Immature natural killer cell (primary cell): ENCODE measurements around the gene MAP6. TPM values are rescaled to one million over a fixed set of nuclear protein-coding genes. Genes with fewer than 3 reads are reported as not detected.
"Not testable (repeated sequence)": the region's sequence is repeated elsewhere in the genome, so short reads cannot be mapped to it uniquely, and the experiment has no call there.

ENCODE experiments used
- DNase-seq, 3 donors: peaks; one replicate each; pipeline ENCODE4 v3.0.0; 2022; ENCODE audit warnings: mixed read lengths in 1 of 3
- H3K27ac Mint-ChIP-seq, 6 donors: one replicate each; pipeline ENCODE4 v1.8.0; 2020; ENCODE audit warnings: mixed read lengths in 6 of 6, mild to moderate bottlenecking in 5 of 6, inconsistent platforms in 4 of 6, moderate library complexity in 3 of 6
- H3K27me3 Mint-ChIP-seq, 3 donors: one replicate each; pipeline ENCODE4 v1.8.0; 2020 to 2021; ENCODE audit warnings: low read depth in 3 of 3, mild to moderate bottlenecking in 3 of 3, mixed read lengths in 3 of 3, moderate library complexity in 3 of 3, inconsistent platforms in 1 of 3
- H3K36me3 Mint-ChIP-seq, 3 donors: one replicate each; pipeline ENCODE4 v1.8.0; 2020; ENCODE audit warnings: mixed read lengths in 3 of 3, inconsistent platforms in 2 of 3, mild to moderate bottlenecking in 2 of 3
- H3K4me1 Mint-ChIP-seq, 2 donors: one replicate each; pipeline ENCODE4 v1.8.0; 2020; ENCODE audit warnings: inconsistent platforms in 2 of 2, mild to moderate bottlenecking in 2 of 2, mixed read lengths in 2 of 2, moderate library complexity in 1 of 2
- H3K4me3 Mint-ChIP-seq, 5 donors: one replicate each; pipeline ENCODE4 v1.8.0; 2020; ENCODE audit warnings: mild to moderate bottlenecking in 5 of 5, mixed read lengths in 5 of 5, inconsistent platforms in 3 of 5, moderate library complexity in 3 of 5
- H3K9me3 Mint-ChIP-seq, 6 donors: one replicate each; pipeline ENCODE4 v1.8.0; 2020; ENCODE audit warnings: mild to moderate bottlenecking in 6 of 6, mixed read lengths in 6 of 6, inconsistent platforms in 4 of 6, moderate library complexity in 3 of 6
- polyA plus RNA-seq, 3 donors: library from polyadenylated mRNA; unstranded; fragments of 300-500 nt; fragmentation: Illumina TruSeq; gene quantifications; one replicate each; pipeline ENCODE4 v1.2.3, GENCODE V29; 2021

The MAP6 gene
- polyA plus RNA-seq, 3 donors from 2014 or later, result not detected

DNA sequence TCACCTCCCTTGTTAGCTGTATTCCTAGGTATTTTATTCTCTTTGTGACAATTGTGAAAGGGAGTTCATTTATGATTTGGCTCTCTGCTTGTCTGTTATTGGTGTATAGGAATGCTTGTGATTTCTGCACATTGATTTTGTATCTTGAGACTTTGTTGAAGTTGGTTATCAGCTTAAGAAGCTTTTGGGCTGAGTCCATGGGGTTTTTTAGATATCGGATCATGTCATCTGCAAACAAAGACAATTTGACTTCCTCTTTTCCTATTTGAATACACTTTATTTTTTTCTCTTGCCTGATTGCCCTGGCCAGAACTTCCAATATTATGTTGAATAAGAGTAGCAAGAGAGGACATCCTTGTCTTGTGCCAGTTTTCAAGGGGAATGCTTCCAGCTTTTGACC lies 15.0 kb upstream of the MAP6 start:
- not testable (repeated sequence) for DNase-seq, H3K4me1 Mint-ChIP-seq, H3K36me3 Mint-ChIP-seq, H3K27ac Mint-ChIP-seq, H3K4me3 Mint-ChIP-seq
- Mint-ChIP-seq H3K9me3 (peaks cover 6 to 25% (median 17%) of the 10 kb centered on the region in 6 donors), H3K27me3 (peaks cover 17 to 33% (median 18%) of the 10 kb centered on the region in 3 donors)

DNA sequence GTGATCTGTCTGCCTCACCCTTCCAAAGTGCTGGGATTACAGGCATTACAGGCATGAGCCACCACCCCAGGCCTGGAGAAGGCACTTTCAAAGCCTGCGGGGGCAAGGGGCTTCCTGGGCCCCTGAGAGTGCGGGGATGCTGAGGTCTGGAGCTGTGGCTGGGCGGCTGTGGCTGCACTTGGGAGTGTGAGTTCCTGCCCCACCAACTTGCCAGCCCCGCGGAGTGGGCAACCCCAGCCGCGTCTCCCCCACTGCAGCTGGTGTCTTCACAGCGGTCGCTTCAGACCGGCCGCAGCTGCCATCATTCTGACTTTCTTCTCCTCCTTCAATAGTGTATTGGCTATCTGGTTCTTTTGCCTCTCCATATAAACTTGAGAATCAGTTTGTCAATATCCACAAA lies 10.7 kb upstream of the MAP6 start:
- Mint-ChIP-seq H3K36me3 (peaks cover 0 to under 1% (median 0%) of the 10 kb centered on the region in 3 donors), H3K4me3 (no peak overlapping the region), H3K4me1 (no peaks in the 10 kb centered on the region), H3K9me3 (peaks cover 0 to 6% (median under 1%) of the 10 kb centered on the region in 6 donors), H3K27ac (no peak overlapping the region), H3K27me3 (peaks cover 6 to 17% (median 12%) of the 10 kb centered on the region in 3 donors)
- no peak for DNase-seq

DNA sequence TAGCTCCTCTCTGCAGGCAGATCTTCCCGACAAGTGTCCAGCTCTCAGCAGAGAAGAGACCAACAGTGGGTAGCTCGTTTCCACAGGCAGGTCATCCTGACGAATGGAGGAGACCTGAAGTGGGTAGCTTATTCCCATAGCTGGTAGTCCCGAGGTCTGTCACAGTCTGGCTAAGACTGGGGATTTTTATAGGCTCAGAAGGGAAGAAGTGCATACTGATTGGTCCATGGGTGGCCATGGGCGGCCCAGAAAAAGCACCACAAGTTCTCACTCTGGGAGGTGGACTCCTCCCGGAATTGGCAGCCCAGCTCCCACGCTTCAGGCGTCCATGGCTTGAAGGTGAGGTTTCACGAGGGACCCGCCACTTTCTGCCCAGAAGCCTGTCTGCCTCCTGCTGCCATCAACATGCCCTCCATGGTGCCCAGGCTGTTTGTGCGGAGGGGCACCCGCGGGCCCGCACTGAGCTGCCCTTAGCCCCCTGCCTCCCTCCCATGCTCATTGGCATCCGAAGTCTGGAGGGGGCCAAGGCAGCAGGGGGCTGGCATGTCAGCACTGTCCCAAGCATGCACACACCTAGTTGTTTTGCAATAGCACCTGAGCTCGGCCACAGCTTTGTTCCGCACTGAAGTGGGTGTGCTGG lies 9.9 kb upstream of the MAP6 start:
- H3K27me3 Mint-ChIP-seq, result peaks cover 4 to 14% (median 6%) of the 10 kb centered on the region in 3 donors
- H3K9me3 Mint-ChIP-seq, result peaks cover 0 to 6% (median 3%) of the 10 kb centered on the region in 6 donors
- H3K27ac Mint-ChIP-seq, result no peak overlapping the region
- H3K4me1 Mint-ChIP-seq, result no peaks in the 10 kb centered on the region
- no peak overlapping the region for H3K4me3 Mint-ChIP-seq
- DNase-seq, result no peak
- no peaks in the 10 kb centered on the region for H3K36me3 Mint-ChIP-seq

DNA sequence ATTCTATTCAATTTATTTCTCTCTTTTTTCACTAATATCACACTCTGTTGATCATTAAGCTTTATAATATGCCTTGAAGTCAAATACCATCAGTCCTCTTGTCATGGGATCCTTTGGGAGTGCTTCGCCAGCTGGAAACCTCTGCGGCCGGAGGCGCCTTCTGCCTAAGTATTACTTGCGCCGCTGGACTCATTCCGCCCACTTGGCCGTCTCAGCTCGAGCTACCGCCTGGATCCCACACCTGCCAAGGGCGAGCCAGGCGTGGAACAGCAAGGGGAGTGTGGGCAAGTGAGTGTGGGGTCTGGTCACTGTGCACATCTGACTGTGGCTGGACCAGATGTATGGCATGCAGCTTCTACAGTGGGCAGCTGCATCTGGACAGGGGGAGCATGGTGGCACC lies 9.1 kb upstream of the MAP6 start:
- no peaks in the 10 kb centered on the region for H3K36me3 Mint-ChIP-seq
- H3K27me3 Mint-ChIP-seq, result peaks cover 2 to 15% (median 4%) of the 10 kb centered on the region in 3 donors
- no peak overlapping the region for H3K4me3 Mint-ChIP-seq
- H3K9me3 Mint-ChIP-seq, result peaks cover 0 to 8% (median 2%) of the 10 kb centered on the region in 6 donors
- no peak for DNase-seq
- no peak overlapping the region for H3K27ac Mint-ChIP-seq
- no peaks in the 10 kb centered on the region for H3K4me1 Mint-ChIP-seq

DNA sequence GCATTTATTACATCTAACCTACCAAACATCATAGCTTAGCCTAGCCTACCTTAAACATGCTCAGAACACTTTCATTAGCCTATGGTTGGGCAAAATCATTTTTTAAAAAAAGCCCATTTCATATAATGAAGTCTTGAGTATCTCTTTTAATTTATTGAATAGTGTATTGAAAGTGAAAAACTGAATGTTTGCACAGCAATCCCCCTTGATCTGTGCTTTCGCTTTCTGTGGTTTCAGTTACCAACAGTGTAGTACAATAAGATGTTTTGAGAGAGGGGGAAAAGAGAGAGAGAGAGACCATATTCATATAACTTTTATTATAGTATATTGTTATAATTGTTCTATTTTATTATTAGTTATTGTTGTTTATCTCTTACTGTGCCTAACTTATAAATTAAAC lies 8.4 kb upstream of the MAP6 start:
- Mint-ChIP-seq H3K27me3 (peaks cover 2 to 10% (median 5%) of the 10 kb centered on the region in 3 donors), H3K4me1 (no peaks in the 10 kb centered on the region), H3K9me3 (peaks cover 0 to 8% (median 3%) of the 10 kb centered on the region in 6 donors), H3K36me3 (no peaks in the 10 kb centered on the region), H3K4me3 (no peak overlapping the region), H3K27ac (no peak overlapping the region)
- no peak for DNase-seq

- H3K9me3 Mint-ChIP-seq, result peaks cover 0 to 8% (median 3%) of the 10 kb centered on the region in 6 donors
- no peak overlapping the region for H3K27ac Mint-ChIP-seq
- no peak for DNase-seq
- H3K4me3 Mint-ChIP-seq, result no peak overlapping the region
- no peaks in the 10 kb centered on the region for H3K36me3 Mint-ChIP-seq
- peaks cover 3 to 7% of the 10 kb centered on the region in 2 donors for H3K4me1 Mint-ChIP-seq
- peaks cover 9 to 21% (median 10%) of the 10 kb centered on the region in 3 donors for H3K27me3 Mint-ChIP-seq
Measured at GRCh38 chr11:75673977-75674582, 5.2 kb upstream of the MAP6 start.

DNA sequence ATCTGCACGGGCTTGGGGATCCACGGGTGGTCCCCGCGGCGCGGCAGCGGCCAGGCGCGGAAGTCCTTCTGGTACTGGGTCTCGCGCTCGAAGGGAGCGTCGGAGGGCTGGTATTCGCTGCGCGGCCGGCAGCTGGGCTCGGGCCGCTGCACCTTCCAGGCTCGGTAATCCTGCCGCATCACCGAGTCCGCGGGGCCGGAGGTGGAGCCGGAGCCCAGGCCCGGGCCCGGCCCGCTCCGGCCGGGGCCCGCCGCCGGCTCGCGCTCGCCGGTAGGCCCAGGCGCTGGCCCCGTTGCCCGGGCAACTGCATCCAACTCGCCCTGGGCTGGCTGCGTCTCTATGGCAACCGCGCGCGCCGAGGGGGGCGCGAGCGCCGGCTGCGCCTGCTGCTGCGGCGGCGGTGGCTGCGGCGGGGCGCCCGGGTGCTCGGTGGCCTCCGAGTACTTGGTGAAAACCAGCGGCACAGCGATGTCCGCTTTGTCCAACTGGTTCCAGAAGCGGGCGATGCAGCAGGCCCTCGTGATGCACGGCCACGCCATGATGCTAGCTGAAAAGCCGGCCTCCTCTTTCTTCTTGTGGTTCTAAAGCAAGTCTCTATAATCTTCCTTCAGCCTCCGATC lies 897 bp downstream of the MAP6 start:
- Mint-ChIP-seq H3K4me3 (peak overlapping the region; percentile 72 to 88 (median 85)), H3K9me3 (peaks cover 0 to 3% (median 0%) of the 10 kb centered on the region in 6 donors), H3K4me1 (peaks cover 14 to 25% of the 10 kb centered on the region in 2 donors), H3K27ac (no peak overlapping the region), H3K27me3 (peaks cover 20 to 31% (median 28%) of the 10 kb centered on the region in 3 donors), H3K36me3 (peaks cover 0 to 3% (median 0%) of the 10 kb centered on the region in 3 donors)
- peak in 2 of 3 donors; percentile 7 to 43 for DNase-seq

GRCh38 chr11:75667255-75667830 lies 1.5 kb downstream of the MAP6 start:
- Mint-ChIP-seq H3K27me3 (peaks cover 17 to 31% (median 28%) of the 10 kb centered on the region in 3 donors), H3K27ac (no peak overlapping the region), H3K4me1 (peaks cover 14 to 25% of the 10 kb centered on the region in 2 donors), H3K4me3 (peak overlapping the region; percentile 70 to 79 (median 74)), H3K9me3 (no peaks in the 10 kb centered on the region), H3K36me3 (peaks cover 0 to 3% (median 0%) of the 10 kb centered on the region in 3 donors)
- DNase-seq, result no peak

GRCh38 chr11:75665990-75666389 lies 2.8 kb downstream of the MAP6 start:
- no peaks in the 10 kb centered on the region for H3K9me3 Mint-ChIP-seq
- peak overlapping the region in 3 of 5 donors; percentile 3 to 54 (median 28) for H3K4me3 Mint-ChIP-seq

GRCh38 chr11:75665126-75665525 lies 3.7 kb downstream of the MAP6 start:
- H3K27me3 Mint-ChIP-seq, result peaks cover 15 to 25% (median 22%) of the 10 kb centered on the region in 3 donors

More at GRCh38 chr11:75665990-75666389, 2.8 kb downstream of the MAP6 start:
- Mint-ChIP-seq H3K27me3 (peaks cover 17 to 26% (median 25%) of the 10 kb centered on the region in 3 donors), H3K36me3 (peaks cover 0 to 3% (median 0%) of the 10 kb centered on the region in 3 donors), H3K27ac (no peak overlapping the region), H3K4me1 (peaks cover 14 to 25% of the 10 kb centered on the region in 2 donors)
- no peak for DNase-seq

GRCh38 chr11:75664389-75664788 lies 4.4 kb downstream of the MAP6 start:
- Mint-ChIP-seq H3K36me3 (peaks cover 0 to 3% (median 0%) of the 10 kb centered on the region in 3 donors), H3K27ac (no peak overlapping the region), H3K27me3 (peaks cover 12 to 25% (median 22%) of the 10 kb centered on the region in 3 donors), H3K9me3 (no peaks in the 10 kb centered on the region), H3K4me1 (peaks cover 14 to 21% of the 10 kb centered on the region in 2 donors), H3K4me3 (no peak overlapping the region)
- no peak for DNase-seq

More at GRCh38 chr11:75665126-75665525, 3.7 kb downstream of the MAP6 start:
- H3K36me3 Mint-ChIP-seq, result peaks cover 0 to 3% (median 0%) of the 10 kb centered on the region in 3 donors
- H3K4me3 Mint-ChIP-seq, result no peak overlapping the region
- H3K4me1 Mint-ChIP-seq, result peaks cover 14 to 25% of the 10 kb centered on the region in 2 donors
- no peak overlapping the region for H3K27ac Mint-ChIP-seq
- H3K9me3 Mint-ChIP-seq, result no peaks in the 10 kb centered on the region
- DNase-seq, result no peak

GRCh38 chr11:75663808-75664207 lies 5.0 kb downstream of the MAP6 start:
- H3K36me3 Mint-ChIP-seq, result peaks cover 0 to 3% (median 0%) of the 10 kb centered on the region in 3 donors
- H3K4me1 Mint-ChIP-seq, result peaks cover 9 to 17% of the 10 kb centered on the region in 2 donors
- DNase-seq, result no peak
- H3K27ac Mint-ChIP-seq, result no peak overlapping the region
- peaks cover 10 to 23% (median 22%) of the 10 kb centered on the region in 3 donors for H3K27me3 Mint-ChIP-seq
- H3K4me3 Mint-ChIP-seq, result no peak overlapping the region
- no peaks in the 10 kb centered on the region for H3K9me3 Mint-ChIP-seq

DNA sequence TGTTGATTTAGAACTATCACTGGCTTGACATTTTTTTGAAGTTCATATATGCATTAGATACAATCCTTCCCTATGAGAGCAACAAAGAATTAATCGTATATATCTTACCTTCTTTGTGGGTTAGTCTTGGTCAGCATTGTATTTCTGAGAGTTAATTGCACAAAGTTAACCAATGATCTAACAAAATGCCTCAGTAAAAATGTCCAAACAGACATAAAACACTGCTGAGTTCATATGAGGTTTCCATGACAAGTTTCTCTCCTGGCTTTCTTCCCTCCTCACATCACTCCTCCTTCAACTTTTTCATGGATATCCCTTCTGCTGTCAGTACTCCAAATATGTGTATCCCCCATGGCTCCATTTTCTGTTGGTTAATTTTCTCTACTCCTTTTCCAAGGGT lies 9.0 kb downstream of the MAP6 start:
- Mint-ChIP-seq H3K36me3 (no peaks in the 10 kb centered on the region), H3K27ac (no peak overlapping the region), H3K27me3 (peaks cover 9 to 16% (median 14%) of the 10 kb centered on the region in 3 donors), H3K4me3 (no peak overlapping the region), H3K4me1 (no peaks in the 10 kb centered on the region), H3K9me3 (no peaks in the 10 kb centered on the region)
- DNase-seq, result no peak
